GM19395 (cell line): Measurements from ENCODE around the gene PLS1.
"Not testable (repeated sequence)": the region's sequence is repeated elsewhere in the genome, so short reads cannot be mapped to it uniquely, and the experiment has no call there.

Experiments used
- ATAC-seq: cut with Tn5 transposase; IDR thresholded peaks from one replicate; pipeline ENCODE4 v1.9.1; 2021; ENCODE audit warnings: mild to moderate bottlenecking, moderate library complexity; ENCODE audit not compliant: unreplicated experiment

The PLS1 gene, protein sequence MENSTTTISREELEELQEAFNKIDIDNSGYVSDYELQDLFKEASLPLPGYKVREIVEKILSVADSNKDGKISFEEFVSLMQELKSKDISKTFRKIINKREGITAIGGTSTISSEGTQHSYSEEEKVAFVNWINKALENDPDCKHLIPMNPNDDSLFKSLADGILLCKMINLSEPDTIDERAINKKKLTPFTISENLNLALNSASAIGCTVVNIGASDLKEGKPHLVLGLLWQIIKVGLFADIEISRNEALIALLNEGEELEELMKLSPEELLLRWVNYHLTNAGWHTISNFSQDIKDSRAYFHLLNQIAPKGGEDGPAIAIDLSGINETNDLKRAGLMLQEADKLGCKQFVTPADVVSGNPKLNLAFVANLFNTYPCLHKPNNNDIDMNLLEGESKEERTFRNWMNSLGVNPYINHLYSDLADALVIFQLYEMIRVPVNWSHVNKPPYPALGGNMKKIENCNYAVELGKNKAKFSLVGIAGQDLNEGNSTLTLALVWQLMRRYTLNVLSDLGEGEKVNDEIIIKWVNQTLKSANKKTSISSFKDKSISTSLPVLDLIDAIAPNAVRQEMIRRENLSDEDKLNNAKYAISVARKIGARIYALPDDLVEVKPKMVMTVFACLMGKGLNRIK

DNA sequence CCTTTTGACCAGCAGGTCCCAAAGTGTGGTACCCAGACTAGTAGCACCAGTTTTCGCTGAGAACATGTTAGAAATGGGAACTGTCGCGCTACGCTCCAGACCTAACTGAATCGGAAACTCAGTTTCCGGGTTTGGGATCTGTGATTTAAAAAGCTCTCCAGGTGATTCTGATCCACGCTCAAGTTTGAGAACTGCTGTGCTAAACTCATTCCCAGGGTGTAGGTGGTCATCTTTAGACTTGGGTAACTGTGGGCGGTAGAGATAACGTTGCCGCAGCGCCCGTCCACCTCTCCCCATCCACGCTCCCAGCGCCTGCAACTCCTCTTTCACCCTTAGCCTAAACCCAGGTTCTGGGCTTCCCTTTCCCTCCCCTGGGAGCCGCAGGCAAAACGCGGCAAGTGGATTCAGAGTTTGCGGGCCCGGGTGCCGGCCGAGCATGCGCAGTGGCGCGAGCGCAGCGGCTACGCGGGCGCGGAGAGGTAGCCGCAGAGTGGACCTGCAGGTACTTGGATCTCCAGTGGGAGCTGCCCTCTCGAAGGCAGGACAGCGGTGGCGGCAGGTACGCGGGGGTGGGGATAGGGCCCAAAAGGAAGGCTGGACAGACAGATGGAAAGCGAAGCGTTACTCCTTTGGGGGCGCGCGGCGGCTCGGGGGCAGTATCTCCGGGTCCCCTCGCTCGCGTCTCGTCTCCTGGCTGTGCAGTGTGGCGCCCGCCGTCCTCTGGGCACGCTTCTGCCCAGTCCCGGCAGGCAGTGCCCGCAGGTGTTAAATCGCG lies at the start of gene PLS1:
TSS of gene PLS1 (plus strand) at position 443 of the 775 bp plus-strand sequence. CDS start 67,845 bp downstream, outside the sequence.
- peak; percentile 90 for ATAC-seq

DNA sequence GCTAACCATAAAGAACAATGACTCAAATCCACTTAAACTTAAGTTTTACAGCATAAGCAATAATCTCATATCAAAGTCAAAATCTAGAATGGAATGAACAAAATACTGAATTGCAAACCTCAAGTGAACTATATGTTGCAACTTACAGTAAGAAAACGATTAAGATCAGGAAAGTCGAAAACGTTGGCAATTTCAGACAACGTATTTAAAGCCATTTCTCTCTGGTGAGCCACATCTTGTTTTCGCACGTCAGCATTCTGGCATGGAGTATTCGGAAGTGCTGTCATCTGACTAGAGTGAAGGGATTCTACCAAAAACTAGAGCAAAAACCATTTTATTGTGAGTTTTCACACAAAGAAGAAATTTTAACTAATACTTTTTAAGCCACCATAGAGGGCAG lies 46.2 kb upstream of the PLS1 start:
- ATAC-seq, result no peak

DNA sequence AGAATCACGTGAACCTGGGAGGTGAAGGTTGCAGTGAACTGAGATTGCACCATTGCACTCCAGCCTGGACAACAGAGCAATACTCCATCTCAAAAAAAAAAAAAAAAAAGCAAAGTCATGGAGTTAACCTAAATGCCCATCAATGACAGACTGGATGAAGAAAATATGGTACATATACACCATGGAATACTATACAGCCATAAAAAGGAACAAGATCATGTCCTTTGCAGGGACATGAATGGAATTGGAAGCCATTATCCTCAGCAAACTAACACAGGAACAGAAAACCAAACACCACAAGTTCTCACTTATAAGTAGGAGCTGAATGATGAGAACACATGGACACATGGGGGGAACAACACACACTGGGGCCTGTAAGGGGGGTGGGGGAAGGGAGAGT lies 43.6 kb upstream of the PLS1 start:
- ATAC-seq, result not testable (repeated sequence)

DNA sequence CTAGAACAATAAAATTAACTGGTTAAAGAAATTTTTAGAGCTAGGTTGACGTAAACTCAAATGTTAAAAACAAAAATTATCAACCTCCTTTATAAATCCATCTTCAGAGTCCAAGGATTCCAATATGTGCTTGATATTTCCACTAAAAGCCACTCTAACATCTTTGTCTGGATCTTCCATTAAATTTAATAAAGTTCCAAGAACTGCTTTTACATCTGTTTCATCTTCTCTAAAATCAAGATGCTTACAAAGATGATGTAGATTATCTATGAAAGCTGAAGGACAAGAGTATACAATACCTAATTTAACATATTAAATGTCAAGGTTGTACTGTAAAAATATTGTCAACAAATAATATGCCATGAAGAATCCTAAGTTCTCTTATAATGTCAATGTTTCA lies 42.5 kb upstream of the PLS1 start:
- no peak for ATAC-seq

DNA sequence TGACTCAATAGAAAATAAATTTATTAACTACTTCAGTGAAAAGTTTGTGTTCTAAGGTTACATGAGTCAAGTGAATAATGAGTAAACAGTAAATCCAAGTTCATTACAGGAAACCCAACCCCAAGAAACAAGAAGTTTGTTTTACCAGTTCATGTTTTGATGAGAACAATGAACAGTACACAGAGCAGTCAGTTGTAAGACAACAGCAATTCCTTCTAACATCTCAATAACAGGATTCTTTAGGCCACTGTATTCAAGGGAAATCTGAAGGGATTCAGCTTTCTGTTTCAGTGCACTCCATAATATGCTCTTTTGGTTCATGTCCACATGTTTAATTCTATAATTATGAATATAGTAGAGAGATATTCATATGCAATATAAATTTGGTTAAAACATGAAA lies 36.1 kb upstream of the PLS1 start:
- ATAC-seq, result no peak

DNA sequence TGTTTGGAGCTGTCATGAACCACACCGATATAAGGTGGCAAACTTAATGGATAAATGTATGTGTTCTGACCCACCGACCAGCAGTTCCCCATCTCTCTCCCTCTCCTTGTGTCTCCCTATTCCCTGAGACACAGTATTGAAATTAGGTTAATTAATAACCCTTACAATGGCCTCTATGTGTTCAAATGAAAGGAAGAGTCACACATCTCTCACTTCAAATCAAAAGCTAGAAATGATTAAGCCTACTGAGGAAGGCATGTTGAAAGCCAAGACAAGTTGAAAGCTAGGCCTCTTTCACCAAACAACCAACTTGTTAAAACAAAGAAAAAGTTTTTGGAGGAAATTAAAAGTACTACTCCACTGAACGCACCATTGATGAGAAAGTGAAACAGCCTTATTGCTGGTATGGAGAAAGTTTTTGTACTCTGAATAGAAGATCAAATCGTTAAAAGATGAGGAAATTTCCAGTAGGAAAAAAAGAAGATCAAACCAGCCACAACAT lies 32.6 kb upstream of the PLS1 start:
- no peak for ATAC-seq

DNA sequence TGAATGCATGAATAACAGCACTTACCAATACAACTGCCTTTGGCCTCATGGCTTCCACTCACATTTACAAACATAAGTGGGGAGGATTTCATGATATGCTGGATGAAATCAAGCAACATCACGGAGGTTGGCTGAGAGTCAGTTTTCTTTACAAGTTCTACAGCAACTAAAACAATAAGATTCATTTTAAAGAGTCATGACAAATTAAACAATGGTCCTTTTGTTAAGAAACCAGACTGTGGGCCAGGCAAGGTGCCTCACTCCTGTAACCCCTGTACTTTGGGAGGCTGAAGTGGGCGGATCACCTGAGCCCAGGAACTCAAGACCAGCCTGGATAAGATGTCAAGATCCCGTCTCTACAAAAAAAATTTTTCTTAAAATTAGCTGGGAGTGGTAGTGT lies 30.1 kb upstream of the PLS1 start:
- no peak for ATAC-seq

DNA sequence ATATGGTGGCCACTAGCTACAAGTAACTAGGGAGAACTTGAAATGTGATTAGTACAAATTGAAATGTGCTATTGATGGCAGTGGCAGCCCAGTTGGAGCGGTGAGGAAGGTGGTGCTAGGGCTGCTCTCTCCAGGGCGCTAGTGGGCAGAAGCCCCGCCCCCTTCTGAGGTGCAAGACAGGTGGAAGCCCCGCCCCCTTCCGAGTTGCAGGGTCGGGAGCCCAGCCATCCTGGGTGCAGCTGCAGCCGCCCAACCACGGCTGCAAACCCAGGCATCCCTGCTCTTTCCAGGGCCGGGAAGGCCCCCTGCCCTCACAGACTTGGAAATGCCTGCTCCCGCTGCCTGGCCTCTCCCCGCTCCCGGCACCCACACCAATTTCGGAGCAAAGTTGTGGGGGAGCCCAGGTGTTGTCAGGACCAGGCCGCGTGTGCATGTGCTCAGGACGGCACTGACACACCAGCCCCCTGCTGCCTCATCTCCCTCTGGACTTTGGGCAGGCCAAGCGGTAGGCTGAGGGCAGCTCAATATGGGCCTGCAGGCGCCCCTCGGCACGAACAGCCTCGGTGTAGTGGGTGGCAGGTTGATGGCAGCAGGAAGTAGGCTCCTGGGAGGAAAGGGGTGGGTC lies 27.7 kb upstream of the PLS1 start:
- no peak for ATAC-seq

DNA sequence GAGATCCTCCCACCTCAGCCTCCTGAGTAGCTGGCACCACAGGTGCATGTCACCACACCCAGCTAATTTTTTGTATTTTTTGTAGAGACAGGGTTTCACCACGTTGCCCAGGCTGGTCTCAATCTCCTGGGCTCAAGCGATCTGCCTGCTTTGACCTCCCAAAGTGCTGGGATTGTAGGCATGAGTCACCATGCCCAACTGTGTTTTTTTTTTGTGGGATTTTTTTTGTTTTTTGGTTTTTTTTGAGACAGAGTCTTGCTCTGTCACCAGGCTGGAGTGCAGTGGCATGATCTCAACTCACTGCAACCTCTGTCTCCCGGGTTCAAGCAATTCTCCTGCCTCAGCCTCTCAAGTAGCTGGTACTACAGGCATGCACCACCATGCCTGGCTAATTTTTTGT lies 26.8 kb upstream of the PLS1 start:
- not testable (repeated sequence) for ATAC-seq

DNA sequence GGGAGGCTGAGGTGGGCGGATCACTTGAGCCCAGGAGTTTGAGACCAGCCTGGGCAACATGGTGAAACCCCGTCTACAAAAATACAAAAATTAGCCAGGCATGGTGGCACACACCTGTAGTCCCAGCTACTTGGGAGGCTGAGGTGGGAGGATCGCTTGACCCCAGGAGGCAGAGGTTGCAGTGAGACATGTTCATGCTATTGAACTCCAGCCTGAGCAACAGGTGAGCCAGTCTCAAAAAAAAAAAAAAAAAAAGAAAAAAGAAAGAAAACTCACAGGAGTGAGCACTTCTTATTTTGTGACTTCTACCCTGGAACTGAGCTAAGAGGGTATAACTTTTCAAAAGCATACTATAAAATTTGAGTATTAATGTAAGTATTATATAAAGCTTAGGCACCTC lies 22.0 kb upstream of the PLS1 start:
- ATAC-seq, result not testable (repeated sequence)

DNA sequence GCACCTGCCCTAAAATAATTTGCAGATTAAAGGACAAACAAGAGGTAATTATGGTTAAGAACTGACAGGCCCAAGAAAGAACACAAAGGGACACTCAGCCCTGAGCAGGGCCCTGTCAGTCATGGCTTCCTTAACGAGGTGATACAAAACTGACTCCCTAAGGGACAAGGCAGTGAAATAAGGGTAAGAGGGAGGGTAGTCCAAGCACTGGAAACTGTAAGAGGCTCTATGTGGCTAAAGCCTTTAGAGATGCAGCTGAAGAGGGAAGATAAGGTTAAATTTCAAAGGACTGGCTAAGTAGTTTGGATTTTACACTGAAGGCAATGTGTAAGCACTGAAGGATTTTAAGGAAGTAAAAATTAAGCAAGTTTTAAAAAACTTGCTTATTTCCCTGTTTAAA lies 21.5 kb upstream of the PLS1 start:
- no peak for ATAC-seq

DNA sequence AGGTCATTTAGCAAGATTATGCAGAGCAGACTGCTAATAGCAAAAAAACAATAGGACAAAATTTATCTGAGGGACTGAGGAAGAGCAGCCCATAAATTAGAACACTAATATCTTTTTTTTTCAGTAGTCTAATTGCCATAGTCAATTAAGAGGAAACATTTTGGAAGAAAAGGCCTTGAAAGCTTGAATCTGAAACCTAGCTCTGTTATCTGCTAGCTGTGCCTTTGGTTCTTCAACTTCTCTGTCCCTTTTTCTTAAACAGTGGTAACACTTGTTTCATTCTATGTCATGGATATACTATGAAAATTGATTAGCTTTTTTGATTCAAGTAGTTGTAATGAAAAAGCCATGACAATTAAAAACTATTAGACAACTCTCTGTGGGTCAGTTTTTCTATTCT lies 19.4 kb upstream of the PLS1 start:
- ATAC-seq, result no peak

DNA sequence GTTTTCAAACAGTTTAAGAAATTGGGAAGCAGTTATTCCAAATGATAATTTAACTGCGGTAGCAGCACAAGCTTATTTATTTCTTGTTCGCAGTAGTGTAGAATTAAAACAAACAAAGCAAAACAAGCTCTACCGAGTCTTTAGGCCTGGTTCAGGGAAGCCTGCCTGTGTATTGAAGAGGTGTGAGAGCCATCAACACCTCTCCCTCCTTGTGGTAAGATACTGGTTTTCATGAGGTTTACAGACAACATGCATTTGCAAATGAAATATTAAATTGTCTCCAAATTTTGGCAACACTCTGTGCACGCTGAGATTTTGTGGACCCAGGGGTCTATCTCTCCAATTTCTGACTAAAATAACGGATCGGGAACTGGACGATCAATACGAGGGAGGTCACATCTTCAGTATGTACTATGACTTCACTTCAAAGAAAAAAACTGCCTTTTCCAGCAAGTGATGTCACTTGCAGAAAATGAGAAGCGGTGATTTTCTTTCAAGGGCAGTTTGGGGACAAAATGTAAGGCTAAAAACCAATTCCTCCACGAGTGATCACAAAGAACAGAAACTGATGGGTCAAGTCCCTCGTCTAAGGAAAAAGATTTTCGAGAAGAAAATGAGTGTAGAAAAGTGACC lies 18.4 kb upstream of the PLS1 start:
- ATAC-seq, result no peak

DNA sequence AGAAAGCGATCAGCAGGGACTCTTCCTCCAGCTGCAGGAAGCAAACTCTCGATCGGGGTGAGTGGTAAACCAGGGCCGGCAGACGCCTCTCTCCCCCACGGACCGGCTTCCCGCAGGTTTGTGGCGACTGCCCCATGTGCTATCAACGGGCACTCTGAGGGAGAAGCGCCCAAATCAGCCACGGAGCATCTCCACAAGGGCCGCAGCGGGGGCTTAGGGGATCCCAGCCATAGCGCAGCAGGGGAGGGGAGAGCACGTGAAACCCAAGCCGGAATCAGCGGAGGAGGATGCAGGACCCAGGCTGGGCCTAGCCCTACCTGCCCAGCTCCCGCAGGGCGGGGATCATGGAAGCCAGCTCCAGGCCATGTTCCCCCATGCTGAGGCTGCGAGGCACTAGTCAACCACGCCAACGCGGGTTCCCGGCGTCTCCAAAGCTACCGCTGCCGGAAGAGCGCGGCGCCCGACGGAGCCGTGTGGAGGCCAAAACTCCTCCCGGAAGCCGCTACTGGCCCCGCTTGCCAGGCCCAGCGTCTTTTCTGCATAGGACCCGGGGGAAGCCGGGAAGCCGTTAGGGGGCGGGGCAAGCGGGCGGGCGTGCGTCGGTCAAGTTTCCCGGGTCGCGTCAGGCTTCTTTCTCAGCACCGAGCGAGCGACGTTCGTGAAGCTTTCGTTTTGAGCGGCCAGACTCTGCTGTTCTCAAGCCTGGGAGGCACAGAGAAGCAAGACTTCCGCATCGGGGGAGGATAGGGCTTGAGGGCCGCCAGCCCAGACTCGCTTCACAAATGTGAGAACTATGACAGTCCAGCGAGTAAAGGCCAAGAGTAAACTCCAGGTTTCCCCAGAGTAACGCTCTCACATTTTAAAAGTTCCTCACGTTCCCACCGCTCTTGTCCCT lies 17.6 kb upstream of the PLS1 start, which contains the start of gene ATR:
TSS of gene ATR (minus strand) at position 405 of the 895 bp plus-strand sequence. CDS start at position 376, 29 bp downstream.
- peak; percentile 94 for ATAC-seq

DNA sequence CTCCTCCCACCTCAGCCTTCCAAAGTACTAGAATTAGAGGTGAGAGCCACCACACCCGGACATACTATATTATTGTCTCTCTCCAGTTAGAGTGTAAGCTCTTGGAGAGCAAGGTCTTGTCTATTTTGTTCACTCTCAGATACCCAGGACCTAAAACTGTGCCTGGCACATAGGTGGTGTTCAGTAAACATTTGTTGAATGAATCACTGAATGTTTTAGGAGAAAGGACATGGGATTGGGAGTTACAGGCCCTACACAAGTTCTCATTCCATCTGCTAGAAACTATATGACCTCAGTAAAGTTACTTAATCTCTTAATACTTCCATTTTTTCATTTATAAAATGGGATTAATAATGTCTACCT lies 16.2 kb upstream of the PLS1 start:
- no peak for ATAC-seq

DNA sequence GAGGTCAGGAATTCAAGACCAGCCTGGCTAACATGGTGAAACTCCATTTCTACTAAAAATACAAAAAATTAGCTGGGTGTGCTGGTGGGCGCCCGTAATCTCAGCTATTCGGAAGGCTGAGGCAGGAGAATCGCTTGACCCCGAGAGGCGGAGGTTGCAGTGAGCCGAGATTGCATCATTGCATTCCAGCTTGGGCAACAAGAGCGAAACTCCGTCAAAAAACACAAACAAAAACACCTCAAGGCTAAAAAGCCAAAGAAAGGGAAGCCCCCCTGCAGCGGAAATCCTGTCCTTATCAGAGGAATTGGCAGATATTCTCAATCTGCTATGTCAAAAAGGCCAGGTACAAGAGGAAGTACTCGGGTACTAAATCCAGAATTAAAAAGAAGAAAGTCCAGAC lies 15.1 kb upstream of the PLS1 start:
- not testable (repeated sequence) for ATAC-seq

DNA sequence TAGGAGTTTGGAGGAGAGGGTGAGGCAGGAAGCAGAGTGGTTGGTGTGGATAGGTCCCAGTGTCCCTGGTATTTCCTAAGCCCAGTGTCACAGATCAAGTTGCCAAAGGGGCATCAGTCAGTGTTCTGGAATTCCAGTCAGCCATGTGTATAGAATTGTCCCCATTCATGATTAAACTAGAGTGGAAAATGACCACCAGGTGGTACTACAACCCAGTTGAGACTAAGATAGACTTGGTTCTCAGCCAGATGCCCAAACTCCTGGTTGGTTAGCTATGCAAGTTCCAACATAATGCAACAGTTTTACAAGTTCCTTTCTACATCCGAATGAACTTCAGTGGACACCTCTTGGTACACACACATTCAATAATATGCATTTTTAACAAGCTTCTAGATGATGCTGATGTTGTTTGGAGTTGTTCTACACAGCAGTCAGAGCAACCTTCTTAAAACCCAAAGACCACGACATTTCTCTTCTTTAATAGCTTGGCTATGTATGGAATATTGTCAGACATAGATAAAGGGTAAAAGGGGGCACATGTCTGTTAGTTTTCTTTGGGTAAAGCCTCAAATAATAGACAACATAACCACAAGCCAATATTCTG lies 9.3 kb upstream of the PLS1 start:
- no peak for ATAC-seq

DNA sequence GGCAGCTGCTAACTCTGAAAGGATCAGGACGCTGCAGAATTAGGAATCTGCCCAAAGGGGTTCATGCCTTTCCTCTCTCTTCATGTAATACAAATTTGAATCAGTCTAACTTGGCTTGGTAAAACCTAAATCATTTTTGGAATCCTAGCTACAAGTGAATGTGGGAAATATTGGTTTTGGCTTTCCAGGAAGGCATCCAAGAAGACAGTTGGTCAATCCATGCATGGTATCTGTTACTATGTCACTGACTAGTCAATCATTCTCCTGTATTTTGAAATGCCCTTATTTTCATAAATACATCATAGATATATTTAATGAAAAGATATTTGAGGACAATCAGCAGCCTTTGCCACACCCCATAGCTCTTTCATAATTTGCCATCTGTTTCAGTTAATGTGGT lies 7.5 kb upstream of the PLS1 start:
- ATAC-seq, result no peak

DNA sequence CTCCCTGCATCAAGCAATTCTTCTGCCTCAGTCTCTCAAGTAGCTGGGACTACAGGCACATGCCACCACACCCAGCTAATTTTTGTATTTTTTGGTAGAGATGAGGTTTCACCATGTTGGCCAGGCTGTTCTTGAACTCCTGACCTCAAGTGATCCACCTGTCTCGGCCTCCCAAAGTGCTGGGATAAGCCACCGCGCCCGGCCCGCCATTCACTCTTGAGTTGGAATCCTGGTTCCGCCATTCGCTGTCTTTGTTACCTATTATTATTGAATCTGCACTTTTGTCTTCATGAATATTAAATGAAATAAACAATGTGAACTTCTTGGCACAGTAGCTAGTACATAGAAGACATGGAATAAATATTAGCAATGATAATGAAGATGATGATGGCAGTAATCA lies 3.9 kb upstream of the PLS1 start:
- not testable (repeated sequence) for ATAC-seq
